ENCODE measurements around the gene SCN4B. TPM values are rescaled to one million over a fixed set of nuclear protein-coding genes. Genes with fewer than 3 reads are reported as not detected.

The SCN4B gene
- total RNA-seq, 2 donors from 2014 or later = 0.33 to 1.6 TPM

DNA sequence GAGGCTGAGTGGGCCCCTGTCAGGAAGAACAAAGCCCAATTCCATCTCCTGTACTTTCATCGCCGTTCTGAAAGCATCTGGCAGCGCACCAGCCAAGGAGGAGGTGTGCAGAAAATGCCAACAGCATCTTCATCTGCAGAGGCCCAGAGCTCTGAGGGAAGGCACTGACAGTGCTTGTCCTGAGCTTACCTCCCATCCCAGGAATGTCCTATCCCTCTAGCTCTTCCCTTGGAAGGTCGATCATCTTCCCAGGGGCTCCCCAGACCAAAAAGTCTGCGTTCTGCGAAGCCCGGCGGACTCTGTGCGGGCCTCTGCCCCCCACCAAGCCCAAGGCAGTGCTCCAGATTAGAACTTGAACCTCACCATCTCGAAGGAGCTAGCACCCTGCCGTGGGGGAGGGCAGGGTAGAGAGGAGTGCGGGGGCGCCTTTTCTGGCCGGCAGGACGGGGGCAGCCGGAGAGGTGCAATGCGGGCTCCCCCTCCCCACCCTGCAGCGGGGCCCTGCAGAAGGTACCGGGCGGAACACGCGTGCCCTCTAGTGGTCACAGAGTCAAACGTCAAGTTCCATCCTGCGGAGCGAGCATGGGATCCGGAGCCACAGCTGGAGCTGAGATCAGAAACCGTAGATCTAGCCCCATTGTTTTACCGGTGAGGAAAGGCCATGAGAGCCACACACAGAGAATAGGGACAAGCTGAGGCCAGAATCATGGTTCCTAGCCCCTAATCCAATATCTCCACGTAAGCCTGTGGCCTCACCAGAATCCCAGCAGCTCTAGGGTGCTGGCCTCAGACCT is 18.8 kb upstream of the SCN4B start:
- H3K9me3 ChIP-seq = no peaks in the 10 kb centered on the region
- WGBS, 2 donors = 3 to 6% methylated on average over 16 to 29 of the region's 29 CpGs
- no peak for TF ChIP-seq POLR2A (IDR thresholded peaks at IDR 0.05)
- peak; percentile 75 to 89 (median 82) for TF ChIP-seq CTCF (IDR thresholded peaks at IDR 0.05)
- no peak overlapping the region for H3K27ac ChIP-seq
- no peaks in the 10 kb centered on the region for H3K27me3 ChIP-seq
- H3K4me3 ChIP-seq = no peak overlapping the region
- ATAC-seq = peak; percentile 80
- DNase-seq = peak; percentile 74 to 79 (median 76)
- peaks cover 7% of the 10 kb centered on the region for H3K4me1 ChIP-seq
- intact Hi-C loops (cut with DNase I) = no loop called here
- H3K36me3 ChIP-seq (replicated peaks in 1 of 2; ENCODE audit: insufficient read depth in 1 of 2, low read depth in 2 of 2) = no peaks in the 10 kb centered on the region

- Histone ChIP-seq H3K27me3 (no peaks in the 10 kb centered on the region), H3K4me3 (no peak overlapping the region), H3K27ac (no peak overlapping the region), H3K4me1 (peaks cover 7% of the 10 kb centered on the region), H3K9me3 (no peaks in the 10 kb centered on the region), H3K36me3 (replicated peaks in 1 of 2; ENCODE audit: insufficient read depth in 1 of 2, low read depth in 2 of 2) (no peaks in the 10 kb centered on the region)
- intact Hi-C loops (cut with DNase I) = no loop called here
- WGBS, 2 donors = 46% methylated on average over 8 of the region's 8 CpGs
- DNase-seq (no peak), ATAC-seq (no peak)
- TF ChIP-seq POLR2A (IDR thresholded peaks at IDR 0.05) = no peak
- no peak for TF ChIP-seq CTCF (IDR thresholded peaks at IDR 0.05)
Observed at GRCh38 chr11:118170882-118171268, 18.3 kb upstream of the SCN4B start.

DNA sequence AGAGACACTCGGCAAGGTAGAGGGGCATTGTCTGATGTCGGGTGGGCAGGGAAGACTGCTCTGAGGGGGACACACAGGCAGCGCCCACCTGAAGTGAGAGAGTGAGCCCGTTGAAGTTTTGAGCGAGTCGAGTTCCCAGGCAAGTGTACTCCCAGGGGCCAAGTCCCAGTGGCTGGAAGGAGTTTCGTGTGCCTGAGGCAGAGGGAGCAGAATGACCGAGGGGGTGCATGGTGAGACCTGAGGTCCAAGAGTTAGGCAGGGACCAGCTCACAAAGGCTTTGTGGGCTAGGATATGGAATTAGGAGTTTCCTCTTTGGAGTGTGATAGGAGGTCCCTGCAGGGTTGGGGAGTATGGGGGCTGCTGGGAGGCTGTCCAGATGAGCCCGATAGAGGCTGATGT is 17.6 kb upstream of the SCN4B start:
- DNase-seq = no peak
- no peak for TF ChIP-seq POLR2A (IDR thresholded peaks at IDR 0.05)
- no peak for TF ChIP-seq CTCF (IDR thresholded peaks at IDR 0.05)
- WGBS, 2 donors = 65 to 68% methylated on average over 9 of the region's 9 CpGs
- Histone ChIP-seq H3K36me3 (replicated peaks in 1 of 2; ENCODE audit: insufficient read depth in 1 of 2, low read depth in 2 of 2) (no peaks in the 10 kb centered on the region), H3K27ac (no peak overlapping the region), H3K4me1 (peaks cover 7% of the 10 kb centered on the region), H3K9me3 (no peaks in the 10 kb centered on the region), H3K27me3 (no peaks in the 10 kb centered on the region), H3K4me3 (no peak overlapping the region)
- no peak for ATAC-seq
- intact Hi-C loops (cut with DNase I) = no loop called here

DNA sequence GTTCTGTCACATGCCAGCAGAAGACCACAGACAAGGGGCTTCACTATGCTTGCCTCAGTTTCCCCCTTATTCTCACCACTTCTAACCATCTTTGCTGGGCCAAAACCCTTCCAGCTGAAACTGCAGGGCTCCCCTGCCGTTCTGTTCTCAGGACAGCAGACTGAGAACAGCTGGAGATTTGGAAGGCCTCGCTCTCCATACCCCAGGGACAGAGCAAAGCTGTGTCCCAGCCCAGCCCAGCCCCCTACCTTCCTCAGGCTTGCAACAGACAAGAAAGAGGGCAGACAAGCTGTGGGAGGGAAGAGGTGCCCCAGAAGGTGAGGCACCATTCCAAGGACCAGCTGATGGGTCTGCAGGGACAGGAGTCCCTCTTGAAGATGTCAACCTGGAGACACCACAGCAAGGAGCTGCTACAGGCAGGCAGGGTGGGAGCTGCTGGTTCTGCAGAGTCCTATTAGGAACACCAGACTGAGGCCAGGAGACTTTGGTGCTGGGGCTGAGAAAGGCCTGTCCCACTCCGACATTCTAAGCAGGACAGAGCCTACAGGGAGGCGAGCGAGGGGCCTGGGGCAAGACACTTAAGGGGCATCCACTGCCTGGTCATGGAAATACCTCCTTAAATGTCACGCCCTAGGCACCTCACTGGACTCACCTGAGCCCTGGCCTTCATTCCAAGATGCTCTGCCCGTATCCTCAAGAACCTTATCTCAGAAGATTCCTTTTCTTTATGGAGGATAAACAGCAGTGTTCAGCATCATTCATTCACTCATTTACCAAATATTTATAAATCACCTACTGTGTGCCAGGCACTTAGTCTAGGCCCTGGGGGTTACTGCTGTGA is 16.9 kb upstream of the SCN4B start:
- Histone ChIP-seq H3K36me3 (replicated peaks in 1 of 2; ENCODE audit: insufficient read depth in 1 of 2, low read depth in 2 of 2) (no peaks in the 10 kb centered on the region), H3K4me1 (peaks cover 7% of the 10 kb centered on the region), H3K9me3 (no peaks in the 10 kb centered on the region), H3K27me3 (no peaks in the 10 kb centered on the region), H3K4me3 (no peak overlapping the region), H3K27ac (no peak overlapping the region)
- WGBS, 2 donors = 68 to 85% methylated on average over 7 of the region's 7 CpGs
- ATAC-seq = no peak
- DNase-seq = no peak
- TF ChIP-seq CTCF (IDR thresholded peaks at IDR 0.05) (no peak), POLR2A (IDR thresholded peaks at IDR 0.05) (no peak)
- intact Hi-C loops (cut with DNase I) = no loop called here
